Heart left ventricle (tissue), 16 donors: ENCODE measurements around the gene EVC2. TPM values are rescaled to one million over a fixed set of nuclear protein-coding genes. Genes with fewer than 3 reads are reported as not detected.

Source experiments
- ATAC-seq, 4 donors: fragments of 200-7000 bp; cut with Tn5 transposase; one replicate each; pipeline ENCODE4 v1.9.1; 2020 to 2022; ENCODE audit warnings: moderate library complexity in 4 of 4, mild to moderate bottlenecking in 3 of 4, moderate number of reproducible peaks in 1 of 4
- DNase-seq, 5 donors: peaks; one replicate each; pipeline ENCODE4 v3.0.0-alpha.2; 2020
- H3K27ac ChIP-seq, 12 donors: fragments of 200-600 bp; sonication (generic) in 4 of 12; one replicate each; pipeline versions ENCODE4 v1.5.0 to v1.8.0; 2016 to 2022; ENCODE audit warnings: mild to moderate bottlenecking in 2 of 12
- H3K27me3 ChIP-seq, 9 donors: fragments of 200-600 bp; sonication (generic) in 2 of 9; one replicate each; pipeline versions ENCODE4 v1.5.1 to v1.8.0; 2016 to 2022; ENCODE audit warnings: mild to moderate bottlenecking in 3 of 9
- H3K36me3 ChIP-seq, 9 donors: fragments of 200-600 bp; sonication (generic) in 2 of 9; one replicate each; pipeline versions ENCODE4 v1.5.0 to v1.8.0; 2018 to 2022; ENCODE audit warnings: mild to moderate bottlenecking in 2 of 9
- H3K4me1 ChIP-seq, 12 donors: fragments of 200-600 bp; sonication (generic) in 4 of 12; one replicate each; pipeline versions ENCODE4 v1.5.0 to v1.8.0; 2016 to 2022; ENCODE audit warnings: mild to moderate bottlenecking in 3 of 12
- H3K4me3 ChIP-seq, 12 donors: fragments of 200-600 bp; sonication (generic) in 4 of 12; one replicate each; pipeline versions ENCODE4 v1.5.0 to v1.8.0; 2017 to 2022; ENCODE audit warnings: mild to moderate bottlenecking in 9 of 12, moderate library complexity in 4 of 12
- H3K9me3 ChIP-seq, 12 donors: fragments of 200-600 bp; sonication (generic) in 4 of 12; one replicate each; pipeline versions ENCODE4 v1.5.0 to v1.8.0; 2016 to 2022; ENCODE audit warnings: mild to moderate bottlenecking in 1 of 12
- POLR2A ChIP-seq, 2 donors: fragments of 450-650 bp; IDR thresholded peaks; one replicate each; pipeline ENCODE4 v1.6.1; 2017; ENCODE audit warnings: antibody characterized with exemption in 2 of 2, mild to moderate bottlenecking in 2 of 2, moderate library complexity in 2 of 2
- WGBS, 4 donors: extraction: QIAGEN DNeasy Blood & Tissue Kit in 2 of 4; methylation state at CpG; one replicate each; pipeline versions ENCODE4 v1.1.5 to v1.1.7; 2013 to 2018; 5-methylcytosine and 5-hydroxymethylcytosine counted together
- intact Hi-C, 10 donors: fragments of 100-400 bp; cut with DNase I; formaldehyde crosslinking; loops; one replicate each; pipeline versions ENCODE4 v1.11.1 to v1.14.2; 2022
- polyA plus RNA-seq, 2 donors: library from polyadenylated mRNA; stranded (reverse); fragments of 200-250 nt; gene quantifications; one replicate each; pipeline ENCODE4 v1.2.3, GENCODE V29; 2013
- total RNA-seq, 9 donors: library from RNA; depleted of rRNA in 2 of 9; stranded (reverse); fragments of >200 nt in 2 of 9; fragmentation: NEBNext Ultra II Directional in 3 of 9; extraction: Animal tissue kit (Norgen Biotek cat#: 25700) in 3 of 9; gene quantifications; one replicate each; pipeline versions ENCODE4 v1.1.0 to v1.2.4, GENCODE V29; 2016 to 2023
- TF ChIP-seq, protein P1 (sequence below), 12 donors: fragments of 200-600 bp; sonication (generic) in 4 of 12; IDR thresholded peaks; one replicate each; pipeline versions ENCODE4 v1.5.0 to v1.8.0; 2018 to 2022; ENCODE audit warnings: antibody characterized with exemption in 12 of 12, mild to moderate bottlenecking in 5 of 12
- donor health status: ischemic (EF 13 %, LVEDD 7.1; RV severe dilation, severe dysfunction).
- donor health status: healthy with polysubstance abuse.
- donor health status: DM: no; HTN: yes; CAD: no.
- donor health status: DM: no; HTN: no; CAD: no.
- donor health status: ischemic (EF 25% LVEDD 6.9; RV normal size, moderate dysfunction).
- donor health status: ischemic (EF 25% LVEDD 5.7; RV mildly dilated, moderate dysfunction).
- donor health status: healthy.
- donor health status: DM: yes; HTN: yes; CAD: no.
- donor health status: ischemic (EF 35%, LVEDD 5.7; RV mildly dilated, moderate dysfunction).
- donor health status: nonischemic (EF 11% LVEDD 7.7; RV severe dilation, severe dysfunction).
- donor health status: DM: yes; HTN: yes; CAD: no.
- donor health status: PGD.
- donor health status: ischemic (EF 29% LVEDD 5.4; RV normal size, mild dysfunction).
- donor health status: nonischemic (EF 23%, LVEDD 6.1; RV moderate dilation, normal function).

The EVC2 gene
- total and polyA plus RNA-seq, 11 donors = 0.46 to 3.1 (median 0.95) TPM

DNA sequence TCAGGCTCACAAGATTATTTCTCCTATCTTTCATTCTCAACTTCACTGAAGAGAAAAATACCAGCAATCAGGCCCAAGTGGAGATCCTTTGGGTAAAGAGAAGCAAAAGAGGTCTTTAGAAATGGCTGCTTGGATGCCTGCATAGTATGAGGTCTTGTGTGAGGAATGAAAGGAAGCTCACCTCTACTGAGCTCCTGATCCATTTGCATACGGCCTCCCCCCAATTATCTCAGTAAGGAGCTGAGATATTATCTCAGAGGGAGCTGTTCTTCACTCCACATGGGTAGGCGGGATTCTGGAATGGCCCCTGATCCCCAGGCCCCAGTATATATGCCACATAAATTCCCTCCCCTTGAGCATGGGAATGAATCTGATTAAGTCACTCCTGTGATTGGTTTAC lies 75.8 kb downstream of the EVC2 start:
- H3K27ac ChIP-seq = no peak overlapping the region
- no peaks in the 10 kb centered on the region for H3K27me3 ChIP-seq
- DNase-seq = no peak
- no peak for ATAC-seq
- 65 to 86% (median 84%) methylated on average over 2 of the region's 2 CpGs for WGBS, 4 donors
- no peaks in the 10 kb centered on the region for H3K4me1 ChIP-seq
- H3K36me3 ChIP-seq = peaks cover 0 to 32% (median 0%) of the 10 kb centered on the region in 9 donors
- peaks cover 0 to 12% (median 0%) of the 10 kb centered on the region in 12 donors for H3K9me3 ChIP-seq
- H3K4me3 ChIP-seq = no peak overlapping the region
- intact Hi-C loops = no loop called here
- no peak for TF ChIP-seq POLR2A (IDR thresholded peaks at IDR 0.05)
- TF ChIP-seq, protein P1, sequence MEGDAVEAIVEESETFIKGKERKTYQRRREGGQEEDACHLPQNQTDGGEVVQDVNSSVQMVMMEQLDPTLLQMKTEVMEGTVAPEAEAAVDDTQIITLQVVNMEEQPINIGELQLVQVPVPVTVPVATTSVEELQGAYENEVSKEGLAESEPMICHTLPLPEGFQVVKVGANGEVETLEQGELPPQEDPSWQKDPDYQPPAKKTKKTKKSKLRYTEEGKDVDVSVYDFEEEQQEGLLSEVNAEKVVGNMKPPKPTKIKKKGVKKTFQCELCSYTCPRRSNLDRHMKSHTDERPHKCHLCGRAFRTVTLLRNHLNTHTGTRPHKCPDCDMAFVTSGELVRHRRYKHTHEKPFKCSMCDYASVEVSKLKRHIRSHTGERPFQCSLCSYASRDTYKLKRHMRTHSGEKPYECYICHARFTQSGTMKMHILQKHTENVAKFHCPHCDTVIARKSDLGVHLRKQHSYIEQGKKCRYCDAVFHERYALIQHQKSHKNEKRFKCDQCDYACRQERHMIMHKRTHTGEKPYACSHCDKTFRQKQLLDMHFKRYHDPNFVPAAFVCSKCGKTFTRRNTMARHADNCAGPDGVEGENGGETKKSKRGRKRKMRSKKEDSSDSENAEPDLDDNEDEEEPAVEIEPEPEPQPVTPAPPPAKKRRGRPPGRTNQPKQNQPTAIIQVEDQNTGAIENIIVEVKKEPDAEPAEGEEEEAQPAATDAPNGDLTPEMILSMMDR (IDR thresholded peaks at IDR 0.05) = no peak

GRCh38 chr4:5632066-5632440 lies 76.3 kb downstream of the EVC2 start:
- ATAC-seq (no peak), DNase-seq (no peak)
- H3K9me3 ChIP-seq = peaks cover 0 to 12% (median 0%) of the 10 kb centered on the region in 12 donors
- H3K27ac ChIP-seq = no peak overlapping the region
- intact Hi-C loops = no loop called here
- no peak overlapping the region for H3K4me3 ChIP-seq
- peaks cover 0 to 37% (median 0%) of the 10 kb centered on the region in 9 donors for H3K36me3 ChIP-seq
- TF ChIP-seq POLR2A (IDR thresholded peaks at IDR 0.05) = no peak
- TF ChIP-seq, protein P1 (IDR thresholded peaks at IDR 0.05) = no peak
- no peaks in the 10 kb centered on the region for H3K4me1 ChIP-seq
- WGBS, 4 donors = 80 to 98% (median 82%) methylated on average over 3 of the region's 3 CpGs
- no peaks in the 10 kb centered on the region for H3K27me3 ChIP-seq

- Histone ChIP-seq H3K27ac (no peak overlapping the region), H3K27me3 (no peaks in the 10 kb centered on the region), H3K36me3 (peaks cover 0 to 40% (median 0%) of the 10 kb centered on the region in 9 donors), H3K9me3 (peaks cover 0 to 12% (median 0%) of the 10 kb centered on the region in 12 donors), H3K4me3 (no peak overlapping the region), H3K4me1 (no peaks in the 10 kb centered on the region)
- DNase-seq (no peak), ATAC-seq (no peak)
- whole genome bisulfite sequencing, 4 donors = 64 to 70% (median 70%) methylated on average over 9 of the region's 9 CpGs
- TF ChIP-seq POLR2A (IDR thresholded peaks at IDR 0.05) = no peak
- TF ChIP-seq, protein P1 (IDR thresholded peaks at IDR 0.05) = no peak
- intact Hi-C loops = no loop called here
Measured at GRCh38 chr4:5631352-5632065, 76.8 kb downstream of the EVC2 start.

- Histone ChIP-seq H3K4me1 (no peaks in the 10 kb centered on the region), H3K36me3 (peaks cover 0 to 46% (median 0%) of the 10 kb centered on the region in 9 donors)
Measured at GRCh38 chr4:5630762-5631161, 77.6 kb downstream of the EVC2 start.

More at GRCh38 chr4:5630762-5631161, 77.6 kb downstream of the EVC2 start:
- 92 to 96% (median 95%) methylated on average over 3 of the region's 3 CpGs for WGBS, 4 donors
- H3K9me3 ChIP-seq = peaks cover 0 to 12% (median 0%) of the 10 kb centered on the region in 12 donors
- H3K4me3 ChIP-seq = no peak overlapping the region
- H3K27ac ChIP-seq = no peak overlapping the region
- DNase-seq (no peak), ATAC-seq (no peak)
- intact Hi-C loops = no loop called here
- TF ChIP-seq POLR2A (IDR thresholded peaks at IDR 0.05) = no peak
- TF ChIP-seq, protein P1 (IDR thresholded peaks at IDR 0.05) = no peak
- no peaks in the 10 kb centered on the region for H3K27me3 ChIP-seq
